HuH-7 (cell line): ENCODE results near the gene ARPP21.

Experiments
- DNase-seq: peaks from one replicate; pipeline ENCODE4 v3.0.0; 2011; ENCODE audit warnings: low spot score

Gene ARPP21

GRCh38 chr3:35677797-35678196, 38.5 kb downstream of the ARPP21 start:
- no peak for DNase-seq

- DNase-seq, result no peak
Measured at GRCh38 chr3:35678643-35679161, 39.4 kb downstream of the ARPP21 start.

- no peak for DNase-seq
Measured at GRCh38 chr3:35679409-35680080, 40.2 kb downstream of the ARPP21 start.

- DNase-seq, result no peak
Measured at GRCh38 chr3:35680866-35681650, 41.7 kb downstream of the ARPP21 start.

- no peak for DNase-seq
Measured at GRCh38 chr3:35685153-35685552, 45.8 kb downstream of the ARPP21 start.

- DNase-seq, result no peak
Measured at GRCh38 chr3:35688826-35689225, 49.5 kb downstream of the ARPP21 start.

- no peak for DNase-seq
Measured at GRCh38 chr3:35690271-35690670, 50.9 kb downstream of the ARPP21 start.

GRCh38 chr3:35705904-35706303, 66.6 kb downstream of the ARPP21 start:
- DNase-seq, result no peak

- no peak for DNase-seq
Measured at GRCh38 chr3:35707904-35708303, 68.6 kb downstream of the ARPP21 start.

- no peak for DNase-seq
Measured at GRCh38 chr3:35708394-35709271, 69.3 kb downstream of the ARPP21 start.

GRCh38 chr3:35709691-35710090, 70.4 kb downstream of the ARPP21 start:
- DNase-seq, result no peak

GRCh38 chr3:35710554-35710953, 71.2 kb downstream of the ARPP21 start:
- DNase-seq, result no peak

- DNase-seq, result no peak
Measured at GRCh38 chr3:35718921-35719320, 79.6 kb downstream of the ARPP21 start.

GRCh38 chr3:35721628-35722027, 82.3 kb downstream of the ARPP21 start:
- no peak for DNase-seq

- DNase-seq, result no peak
Measured at GRCh38 chr3:35722902-35723301, 83.6 kb downstream of the ARPP21 start.

- DNase-seq, result no peak
Measured at GRCh38 chr3:35723480-35724097, 84.3 kb downstream of the ARPP21 start.

- no peak for DNase-seq
Measured at GRCh38 chr3:35724106-35724505, 84.8 kb downstream of the ARPP21 start.

- DNase-seq, result no peak
Measured at GRCh38 chr3:35727179-35727578, 87.9 kb downstream of the ARPP21 start.

GRCh38 chr3:35733341-35733740, 94.0 kb downstream of the ARPP21 start:
- DNase-seq, result no peak

- DNase-seq, result no peak
Measured at GRCh38 chr3:35733864-35734263, 94.5 kb downstream of the ARPP21 start.

GRCh38 chr3:35737080-35737479, 97.8 kb downstream of the ARPP21 start:
- no peak for DNase-seq

GRCh38 chr3:35737527-35737926, 98.2 kb downstream of the ARPP21 start:
- no peak for DNase-seq
